ENCODE measurements around the gene WWP2. TPM values are rescaled to one million over a fixed set of nuclear protein-coding genes. Genes with fewer than 3 reads are reported as not detected.

WWP2 gene
- total and polyA plus RNA-seq, 4 donors: 26.1 to 86.6 (median 43.4) TPM

DNA sequence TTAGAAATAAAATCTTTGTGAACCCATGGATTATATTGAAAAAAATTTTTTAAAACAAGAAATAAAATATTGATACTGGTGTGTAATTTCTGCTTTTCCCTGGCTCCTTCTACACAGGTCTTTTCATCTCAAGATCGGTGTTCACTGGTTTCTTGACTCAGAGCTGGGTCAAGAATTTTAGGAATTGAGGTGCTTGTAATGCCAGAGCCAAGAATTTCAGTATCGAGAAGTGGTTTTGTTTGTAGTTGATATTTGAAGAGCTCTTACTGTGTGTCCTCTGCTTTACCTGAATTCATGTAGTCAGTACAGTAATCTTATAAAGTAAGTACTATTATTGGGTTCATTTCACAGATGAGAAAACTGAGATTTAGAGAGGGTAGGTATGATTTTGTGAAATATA is 7.3 kb downstream of the WWP2 start:
- 36 to 45% methylated on average over 2 of the region's 2 CpGs for WGBS, 2 donors
- H3K4me1 ChIP-seq (ENCODE audit: control insufficient read depth in 5 of 5, insufficient read depth in 5 of 5, low read length in 5 of 5): peaks cover 0 to 8% (median 0%) of the 10 kb centered on the region in 5 donors
- H3K27me3 ChIP-seq (ENCODE audit: control insufficient read depth in 3 of 3, insufficient read depth in 3 of 3, low read length in 2 of 3): no peaks in the 10 kb centered on the region
- H3K9ac ChIP-seq (ENCODE audit: insufficient read depth in 1 of 2, low read length in 2 of 2): no peak overlapping the region
- H3K36me3 ChIP-seq (ENCODE audit: control insufficient read depth in 4 of 4, insufficient read depth in 4 of 4, low read length in 4 of 4): peaks cover 0 to 3% (median 0%) of the 10 kb centered on the region in 4 donors
- no peak overlapping the region for H3K4me3 ChIP-seq
- TF ChIP-seq, protein P1, sequence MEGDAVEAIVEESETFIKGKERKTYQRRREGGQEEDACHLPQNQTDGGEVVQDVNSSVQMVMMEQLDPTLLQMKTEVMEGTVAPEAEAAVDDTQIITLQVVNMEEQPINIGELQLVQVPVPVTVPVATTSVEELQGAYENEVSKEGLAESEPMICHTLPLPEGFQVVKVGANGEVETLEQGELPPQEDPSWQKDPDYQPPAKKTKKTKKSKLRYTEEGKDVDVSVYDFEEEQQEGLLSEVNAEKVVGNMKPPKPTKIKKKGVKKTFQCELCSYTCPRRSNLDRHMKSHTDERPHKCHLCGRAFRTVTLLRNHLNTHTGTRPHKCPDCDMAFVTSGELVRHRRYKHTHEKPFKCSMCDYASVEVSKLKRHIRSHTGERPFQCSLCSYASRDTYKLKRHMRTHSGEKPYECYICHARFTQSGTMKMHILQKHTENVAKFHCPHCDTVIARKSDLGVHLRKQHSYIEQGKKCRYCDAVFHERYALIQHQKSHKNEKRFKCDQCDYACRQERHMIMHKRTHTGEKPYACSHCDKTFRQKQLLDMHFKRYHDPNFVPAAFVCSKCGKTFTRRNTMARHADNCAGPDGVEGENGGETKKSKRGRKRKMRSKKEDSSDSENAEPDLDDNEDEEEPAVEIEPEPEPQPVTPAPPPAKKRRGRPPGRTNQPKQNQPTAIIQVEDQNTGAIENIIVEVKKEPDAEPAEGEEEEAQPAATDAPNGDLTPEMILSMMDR (IDR thresholded peaks at IDR 0.05; ENCODE audit: control extremely low read depth, extremely low read depth): no peak
- no peaks in the 10 kb centered on the region for H3K9me3 ChIP-seq (ENCODE audit: control insufficient read depth in 4 of 4, insufficient read depth in 3 of 4, low read length in 3 of 4)
- ATAC-seq (ENCODE audit: insufficient read depth, low FRiP score) (peak; percentile 9), DNase-seq (peak in 2 of 3 donors; percentile 28 to 64)
- no peak overlapping the region for H3K27ac ChIP-seq (ENCODE audit: low read depth in 1 of 2, low read length in 1 of 2)

DNA sequence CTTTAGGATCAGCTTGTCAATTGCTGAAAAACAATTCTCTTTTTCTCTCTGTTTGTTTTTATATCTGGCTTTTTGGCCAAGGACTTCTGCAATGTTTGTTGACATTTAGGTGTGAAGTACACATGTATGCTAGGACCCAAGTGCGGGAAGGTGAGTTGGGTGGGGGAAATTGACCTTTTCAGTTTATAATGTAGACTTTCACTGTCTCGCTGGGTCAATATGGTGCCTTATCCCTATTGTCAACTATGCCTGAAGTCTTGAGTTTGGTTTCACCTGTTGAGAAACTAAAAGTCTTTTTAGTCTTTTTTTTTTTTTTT is 9.5 kb downstream of the WWP2 start:
- Histone ChIP-seq H3K4me1 (ENCODE audit: control insufficient read depth in 5 of 5, insufficient read depth in 5 of 5, low read length in 5 of 5) (peaks cover 0 to 6% (median 0%) of the 10 kb centered on the region in 5 donors), H3K9me3 (ENCODE audit: control insufficient read depth in 4 of 4, insufficient read depth in 3 of 4, low read length in 3 of 4) (peaks cover 0 to 6% (median 0%) of the 10 kb centered on the region in 4 donors), H3K36me3 (ENCODE audit: control insufficient read depth in 4 of 4, insufficient read depth in 4 of 4, low read length in 4 of 4) (no peaks in the 10 kb centered on the region), H3K4me3 (no peak overlapping the region), H3K9ac (ENCODE audit: insufficient read depth in 1 of 2, low read length in 2 of 2) (no peak overlapping the region), H3K27ac (ENCODE audit: low read depth in 1 of 2, low read length in 1 of 2) (no peak overlapping the region), H3K27me3 (ENCODE audit: control insufficient read depth in 3 of 3, insufficient read depth in 3 of 3, low read length in 2 of 3) (no peaks in the 10 kb centered on the region)
- DNase-seq (no peak), ATAC-seq (ENCODE audit: insufficient read depth, low FRiP score) (no peak)
- TF ChIP-seq, protein P1 (IDR thresholded peaks at IDR 0.05; ENCODE audit: control extremely low read depth, extremely low read depth): no peak
- WGBS, 2 donors: 74 to 90% methylated on average over 2 of the region's 2 CpGs

DNA sequence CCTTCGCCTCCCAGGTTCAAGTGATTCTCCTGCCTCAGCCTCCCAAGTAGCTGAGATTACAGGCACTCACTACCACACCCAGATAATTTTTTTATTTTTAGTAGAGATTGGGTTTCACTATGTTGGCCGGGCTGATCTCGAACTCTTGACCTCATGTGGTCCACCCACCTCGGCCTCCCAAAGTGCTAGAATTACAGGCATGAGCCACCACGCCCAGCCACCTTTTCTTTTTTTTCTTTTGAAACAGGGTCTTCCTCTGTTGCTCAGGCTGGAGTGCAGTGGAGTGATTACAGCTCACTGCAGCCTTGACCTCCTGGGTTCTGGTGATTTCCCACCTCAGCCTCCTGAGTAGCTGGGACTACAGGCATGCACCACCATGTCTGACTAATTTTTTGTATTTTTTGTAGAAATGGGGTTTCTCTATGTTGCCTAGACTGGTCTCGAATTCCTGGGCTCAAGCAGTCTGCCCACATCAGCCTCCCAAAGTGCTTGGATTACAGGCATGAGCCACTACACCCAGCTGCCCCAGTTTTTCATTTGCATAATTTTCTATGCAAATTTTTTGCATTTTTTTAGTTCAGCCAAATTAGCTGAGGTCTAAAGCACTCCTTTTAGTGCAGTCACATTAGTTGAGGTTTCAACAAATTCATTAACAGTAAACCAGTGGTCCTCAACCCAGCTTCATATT is 11.3 kb downstream of the WWP2 start:
- peaks cover 0 to 6% (median 0%) of the 10 kb centered on the region in 4 donors for H3K9me3 ChIP-seq (ENCODE audit: control insufficient read depth in 4 of 4, insufficient read depth in 3 of 4, low read length in 3 of 4)
- peaks cover 0 to 6% (median 0%) of the 10 kb centered on the region in 5 donors for H3K4me1 ChIP-seq (ENCODE audit: control insufficient read depth in 5 of 5, insufficient read depth in 5 of 5, low read length in 5 of 5)
- no peak overlapping the region for H3K9ac ChIP-seq (ENCODE audit: insufficient read depth in 1 of 2, low read length in 2 of 2)
- H3K36me3 ChIP-seq (ENCODE audit: control insufficient read depth in 4 of 4, insufficient read depth in 4 of 4, low read length in 4 of 4): peaks cover 0 to 2% (median 0%) of the 10 kb centered on the region in 4 donors
- no peak overlapping the region for H3K4me3 ChIP-seq
- no peak for DNase-seq
- TF ChIP-seq, protein P1 (IDR thresholded peaks at IDR 0.05; ENCODE audit: control extremely low read depth, extremely low read depth): no peak
- ATAC-seq (ENCODE audit: insufficient read depth, low FRiP score): no peak
- 67 to 88% methylated on average over 6 of the region's 6 CpGs for WGBS, 2 donors
- H3K27me3 ChIP-seq (ENCODE audit: control insufficient read depth in 3 of 3, insufficient read depth in 3 of 3, low read length in 2 of 3): no peaks in the 10 kb centered on the region
- peak overlapping the region in 1 of 2 donors; percentile 31 for H3K27ac ChIP-seq (ENCODE audit: low read depth in 1 of 2, low read length in 1 of 2)

DNA sequence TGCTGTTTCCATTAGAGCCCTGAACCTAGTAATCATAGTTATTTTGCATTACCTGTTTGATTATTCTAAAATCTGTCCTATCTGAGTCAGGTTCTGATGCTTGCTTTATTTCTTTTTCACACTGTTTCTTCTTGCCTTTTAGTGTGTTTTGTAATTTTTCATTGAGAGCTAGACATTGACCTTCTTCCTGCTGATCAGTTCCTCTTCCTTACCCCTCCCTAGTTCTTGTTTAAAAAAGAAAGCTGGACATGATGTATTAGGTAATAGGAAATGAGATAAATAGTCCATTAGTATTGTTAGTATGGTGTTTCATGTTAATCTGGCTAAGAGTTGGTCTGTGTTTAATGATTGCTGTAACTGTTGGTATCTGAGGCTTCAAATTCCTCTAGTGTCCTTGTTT is 13.4 kb downstream of the WWP2 start:
- no peak overlapping the region for H3K9ac ChIP-seq (ENCODE audit: insufficient read depth in 1 of 2, low read length in 2 of 2)
- H3K27ac ChIP-seq (ENCODE audit: low read depth in 1 of 2, low read length in 1 of 2): no peak overlapping the region
- no peak for DNase-seq
- no peak for ATAC-seq (ENCODE audit: insufficient read depth, low FRiP score)
- H3K27me3 ChIP-seq (ENCODE audit: control insufficient read depth in 3 of 3, insufficient read depth in 3 of 3, low read length in 2 of 3): no peaks in the 10 kb centered on the region
- no peak overlapping the region for H3K4me3 ChIP-seq
- peaks cover 0 to 2% (median 0%) of the 10 kb centered on the region in 4 donors for H3K36me3 ChIP-seq (ENCODE audit: control insufficient read depth in 4 of 4, insufficient read depth in 4 of 4, low read length in 4 of 4)
- TF ChIP-seq, protein P1 (IDR thresholded peaks at IDR 0.05; ENCODE audit: control extremely low read depth, extremely low read depth): no peak
- H3K9me3 ChIP-seq (ENCODE audit: control insufficient read depth in 4 of 4, insufficient read depth in 3 of 4, low read length in 3 of 4): peaks cover 0 to 6% (median 0%) of the 10 kb centered on the region in 4 donors
- H3K4me1 ChIP-seq (ENCODE audit: control insufficient read depth in 5 of 5, insufficient read depth in 5 of 5, low read length in 5 of 5): peaks cover 0 to 4% (median 0%) of the 10 kb centered on the region in 5 donors
